LNCaP clone FGC (cell line): ENCODE data around the gene NCCRP1.

ENCODE experiments used
- DNase-seq: peaks from one replicate; pipeline ENCODE4 v3.0.0-alpha.2; 2011; ENCODE audit warnings: low read depth
- H3K4me3 ChIP-seq: 2 replicates; pipeline ENCODE4 v1.5.1; 2011; ENCODE audit warnings: mild to moderate bottlenecking, low read depth, low read length, control low read depth
- CTCF ChIP-seq: IDR thresholded peaks from 2 replicates; pipeline ENCODE4 v1.5.1; 2012; ENCODE audit warnings: mild to moderate bottlenecking; ENCODE audit not compliant: control insufficient read depth, insufficient read depth; ENCODE audit errors: extremely low read depth

The NCCRP1 gene

GRCh38 chr19:39154100-39154628, 42.6 kb upstream of the NCCRP1 start:
- peak overlapping the region; percentile 21; the same call in 1 of the 2 replicates for H3K4me3 ChIP-seq
- no peak for TF ChIP-seq CTCF
- no peak for DNase-seq

- no peak for TF ChIP-seq CTCF
- DNase-seq: peak; percentile 90
- H3K4me3 ChIP-seq: peak overlapping the region; percentile 69
Measured at GRCh38 chr19:39154629-39155100, 42.1 kb upstream of the NCCRP1 start.

- TF ChIP-seq CTCF: no peak
- no peak for DNase-seq
- peak overlapping the region; percentile 69 for H3K4me3 ChIP-seq
Measured at GRCh38 chr19:39155114-39155700, 41.6 kb upstream of the NCCRP1 start.

GRCh38 chr19:39155741-39156140, 41.0 kb upstream of the NCCRP1 start:
- no peak for TF ChIP-seq CTCF
- no peak for DNase-seq
- H3K4me3 ChIP-seq: peak overlapping the region; percentile 69

- no peak for TF ChIP-seq CTCF
- DNase-seq: peak; percentile 54
- H3K4me3 ChIP-seq: peak overlapping the region; percentile 69
Measured at GRCh38 chr19:39156326-39157230, 40.2 kb upstream of the NCCRP1 start.

- peak overlapping the region; percentile 69 for H3K4me3 ChIP-seq
- DNase-seq: no peak
- no peak for TF ChIP-seq CTCF
Measured at GRCh38 chr19:39157275-39157996, 39.3 kb upstream of the NCCRP1 start.
